ENCODE results near the gene TRIM3.

TRIM3 gene

DNA sequence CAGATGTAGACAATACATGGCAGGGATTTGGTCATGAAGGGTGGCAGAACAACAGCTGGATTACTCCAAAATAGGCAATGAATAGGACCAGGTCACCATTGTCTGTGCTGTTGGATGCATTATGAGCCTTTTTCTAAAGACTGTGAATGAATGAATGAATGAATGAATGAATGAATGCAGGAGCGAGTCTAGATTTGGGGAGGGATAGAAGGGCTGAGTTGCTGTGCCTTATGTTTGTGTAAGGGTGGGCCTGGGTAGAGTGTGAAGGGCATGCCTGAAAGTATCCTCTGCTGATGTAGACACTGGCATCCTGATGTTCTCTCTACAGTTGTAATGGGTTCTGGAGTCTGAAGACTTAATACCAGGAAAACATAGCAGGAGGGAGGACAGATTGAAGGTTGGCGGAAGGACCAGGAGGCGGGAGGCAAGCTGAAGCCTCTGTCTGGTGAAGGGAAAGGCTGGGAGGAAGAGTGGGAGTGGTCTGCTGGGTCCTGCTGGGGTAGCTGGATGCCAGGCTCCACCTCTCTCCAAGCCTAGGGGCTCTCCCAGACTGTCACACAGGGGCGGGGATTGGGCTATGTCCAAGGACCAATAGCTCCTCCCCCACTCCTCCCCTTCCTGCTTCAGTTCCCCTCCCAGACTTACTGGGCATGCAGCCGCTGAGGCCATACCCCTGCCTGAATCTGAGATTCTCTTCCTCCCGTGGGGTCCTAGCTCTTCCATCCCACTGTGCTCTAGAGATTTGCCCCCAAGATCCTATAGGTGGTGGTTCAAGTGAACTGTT lies 4.8 kb downstream of the TRIM3 start:
- FAIRE-seq (peak; percentile 62), DNase-seq (ENCODE audit: insufficient read length, low spot score) (peak; percentile 97)

DNA sequence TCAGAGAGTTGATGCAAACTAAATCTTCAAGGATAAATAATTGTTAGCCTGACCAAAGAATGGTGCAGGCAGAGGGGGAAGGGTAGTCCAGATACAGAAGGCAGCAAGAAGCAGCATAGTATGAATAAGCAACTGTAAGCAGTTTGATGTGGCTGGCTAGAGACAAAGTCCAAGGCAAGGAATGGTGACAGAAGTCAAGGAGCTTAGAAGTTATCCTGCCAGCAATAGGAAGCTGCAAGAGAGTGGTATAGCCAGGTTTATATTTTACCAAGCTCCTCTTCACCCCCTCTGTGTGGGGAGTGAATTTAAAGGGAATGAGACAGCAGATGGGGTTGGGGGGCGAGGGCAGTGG lies 14.7 kb downstream of the TRIM3 start:
- TF ChIP-seq POLR2A (IDR thresholded peaks at IDR 0.05; ENCODE audit: low read depth, low read length), result no peak
- no peak for FAIRE-seq
- DNase-seq (ENCODE audit: insufficient read length, low spot score), result no peak

More for the DNA sequence above, 4.8 kb downstream of the TRIM3 start:
- TF ChIP-seq POLR2A (IDR thresholded peaks at IDR 0.05; ENCODE audit: low read depth, low read length), result peak; percentile 30; the same call in 1 of the 2 replicates

DNA sequence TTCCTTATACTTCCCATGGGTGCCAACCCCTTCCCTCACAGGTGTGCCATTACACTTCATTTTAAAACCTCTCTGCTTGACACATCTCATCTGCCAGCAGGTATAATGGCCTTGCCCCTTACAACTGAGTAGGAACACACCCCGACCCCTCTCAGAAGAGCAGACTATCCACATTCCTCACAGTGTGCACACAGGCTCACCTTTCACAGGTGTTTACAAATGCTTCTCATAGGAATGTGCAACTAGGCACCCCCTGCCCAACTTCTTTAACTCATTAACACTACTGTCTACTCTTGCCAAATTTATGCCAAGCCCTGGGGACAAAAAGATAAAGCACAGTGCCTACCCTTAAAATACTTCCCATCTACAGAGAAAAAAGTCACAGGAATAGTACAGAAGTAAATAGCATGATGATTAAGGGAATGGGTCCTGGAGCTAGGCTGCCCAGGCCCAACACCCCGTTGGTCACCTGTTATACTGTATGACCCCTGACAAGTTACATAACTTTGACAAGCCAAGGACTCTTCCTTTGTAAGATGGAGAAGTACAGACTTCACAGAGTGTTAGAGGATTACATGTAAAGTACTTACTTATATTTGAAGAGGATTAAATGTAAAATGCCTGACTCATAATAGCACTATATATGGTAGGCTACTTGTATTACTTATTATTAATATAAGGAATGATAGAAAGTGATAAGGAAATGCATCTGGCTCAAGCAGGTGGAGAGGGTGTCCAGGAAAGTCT lies 15.2 kb downstream of the TRIM3 start:
- TF ChIP-seq POLR2A (IDR thresholded peaks at IDR 0.05; ENCODE audit: low read depth, low read length), result no peak
- no peak for DNase-seq (ENCODE audit: insufficient read length, low spot score)
- FAIRE-seq, result no peak

DNA sequence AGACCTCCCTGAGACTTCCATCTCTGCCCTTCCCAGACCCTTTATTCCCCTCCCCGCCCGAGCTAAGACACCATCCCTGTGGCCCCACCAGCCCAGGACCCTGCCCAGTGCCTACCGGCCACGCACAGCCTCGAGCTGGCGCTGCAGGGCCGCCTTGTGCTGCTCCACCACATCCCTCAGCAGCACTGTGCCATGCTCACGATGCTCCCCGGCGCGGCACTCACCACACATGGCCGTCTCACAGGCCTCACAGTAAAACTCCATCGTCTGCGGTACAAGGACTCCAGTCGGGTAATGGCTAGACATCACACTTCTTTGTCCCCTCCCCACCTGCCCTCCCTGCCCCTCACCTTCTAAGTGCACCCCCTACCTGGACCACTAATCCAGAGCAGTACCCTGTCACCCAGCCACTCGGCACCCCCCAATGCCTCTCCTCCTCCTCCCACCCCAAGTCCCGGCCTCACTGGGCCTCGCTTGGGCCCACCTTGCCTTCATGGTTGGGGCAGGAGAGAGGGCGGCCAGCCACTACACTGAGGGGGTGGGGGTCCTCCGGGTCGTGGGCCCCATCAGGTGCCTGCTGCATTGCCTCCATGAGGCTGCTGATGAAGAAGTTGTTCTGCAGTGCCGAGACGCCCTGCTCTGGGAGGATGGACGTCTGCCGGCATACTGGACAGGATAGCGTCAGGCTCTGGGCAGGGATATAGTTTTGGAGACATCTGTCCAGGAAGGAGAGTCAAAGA lies 16.0 kb downstream of the TRIM3 start:
- FAIRE-seq, result no peak
- TF ChIP-seq POLR2A (IDR thresholded peaks at IDR 0.05; ENCODE audit: low read depth, low read length), result no peak
- DNase-seq (ENCODE audit: insufficient read length, low spot score), result no peak

DNA sequence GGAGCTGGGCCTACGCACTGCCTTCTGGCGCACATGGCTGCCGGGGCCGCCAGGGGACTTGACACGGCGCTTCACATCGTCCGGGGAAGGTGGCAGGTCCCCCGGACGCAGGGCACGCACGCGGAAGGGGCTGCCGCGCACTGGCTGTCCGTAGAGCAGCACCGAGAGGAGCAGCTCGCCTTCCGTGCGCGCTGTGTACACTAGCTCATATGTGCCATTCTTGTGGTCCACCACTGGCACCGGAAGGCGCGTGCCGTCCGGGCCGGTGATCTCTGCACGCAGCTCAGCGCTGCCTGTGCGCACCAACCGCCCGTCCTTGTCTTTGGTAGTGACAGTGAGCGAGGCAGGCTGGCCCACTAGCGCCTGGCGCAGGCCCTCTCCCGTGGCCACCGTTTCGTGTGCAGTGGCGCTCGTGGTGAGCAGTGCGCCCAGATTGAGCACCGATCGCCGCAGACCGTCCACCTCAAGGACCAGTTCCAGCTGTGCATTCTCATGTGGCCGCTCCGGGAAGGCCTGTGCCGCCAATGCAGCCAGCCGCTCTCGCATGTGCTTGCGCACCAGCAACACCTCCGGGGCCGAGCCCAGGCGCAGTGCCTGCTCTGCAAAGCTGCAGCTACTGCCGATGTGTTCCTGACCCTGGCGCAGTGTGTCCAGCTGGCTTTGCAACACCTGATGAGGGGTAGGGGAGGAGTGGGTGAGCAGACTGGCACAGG lies 17.2 kb downstream of the TRIM3 start:
- FAIRE-seq (no peak), DNase-seq (ENCODE audit: insufficient read length, low spot score) (no peak)
- no peak for TF ChIP-seq POLR2A (IDR thresholded peaks at IDR 0.05; ENCODE audit: low read depth, low read length)

DNA sequence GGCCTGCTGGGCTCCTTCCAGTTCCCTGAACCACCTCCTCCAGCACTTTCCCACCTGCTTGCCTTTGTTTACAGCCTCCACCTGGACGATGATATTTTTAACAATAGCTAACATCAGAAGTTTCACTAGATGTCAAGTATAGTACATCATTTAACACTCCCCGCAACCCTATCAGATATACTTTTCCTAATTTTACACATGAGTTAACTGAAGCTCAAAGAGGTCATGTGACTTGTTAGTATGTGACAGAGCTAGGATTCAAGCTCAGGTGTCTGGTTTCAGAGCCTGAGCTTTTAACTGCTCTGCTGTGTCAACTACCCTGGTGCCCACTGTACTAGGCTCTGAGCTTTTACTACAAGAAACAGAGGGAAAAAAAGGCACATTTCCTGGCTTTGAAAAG lies 18.7 kb downstream of the TRIM3 start:
- DNase-seq (ENCODE audit: insufficient read length, low spot score), result no peak
- no peak for TF ChIP-seq POLR2A (IDR thresholded peaks at IDR 0.05; ENCODE audit: low read depth, low read length)

DNA sequence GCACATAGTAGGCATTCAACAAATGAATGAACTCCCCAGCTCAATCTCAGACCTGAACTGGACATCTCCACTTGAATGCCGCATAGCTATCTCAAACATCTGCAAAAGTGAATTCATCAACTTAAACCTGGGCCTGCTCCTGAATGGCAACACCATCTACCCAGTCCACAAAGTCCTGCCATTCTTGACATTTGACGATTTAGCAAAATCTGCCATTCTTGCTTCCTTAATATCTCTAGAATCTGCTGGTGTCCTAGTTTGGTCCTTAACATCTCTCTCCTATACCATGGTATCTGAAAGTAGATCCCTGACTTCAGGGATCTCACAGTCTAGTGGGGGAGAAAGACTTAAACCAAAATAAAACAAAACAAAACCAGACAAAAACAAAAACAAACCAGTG lies 20.6 kb downstream of the TRIM3 start:
- DNase-seq (ENCODE audit: insufficient read length, low spot score), result no peak
- FAIRE-seq, result no peak

More for the DNA sequence above, 18.7 kb downstream of the TRIM3 start:
- FAIRE-seq, result no peak

DNA sequence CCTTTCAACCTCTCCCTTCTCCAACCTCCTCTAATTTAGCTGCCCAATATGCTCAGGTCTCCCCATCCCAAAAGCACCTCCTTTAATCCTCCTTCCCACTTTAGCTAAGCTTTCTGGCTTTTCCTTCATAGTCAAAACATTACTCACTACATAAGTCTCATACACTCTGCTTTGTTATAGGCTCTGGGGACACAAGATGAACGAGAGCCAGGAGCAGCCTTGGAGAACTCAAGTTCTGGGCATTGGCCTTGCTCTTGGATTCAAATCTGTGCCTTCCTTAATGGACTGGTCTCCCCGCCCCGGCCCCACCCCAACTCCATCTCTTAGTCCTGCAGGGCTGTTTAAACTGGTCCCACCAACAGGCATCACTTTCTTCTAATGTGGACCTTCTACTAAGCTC lies 21.5 kb downstream of the TRIM3 start:
- DNase-seq (ENCODE audit: insufficient read length, low spot score), result no peak
- TF ChIP-seq POLR2A (IDR thresholded peaks at IDR 0.05; ENCODE audit: low read depth, low read length), result no peak
- FAIRE-seq, result no peak

More for the DNA sequence above, 20.6 kb downstream of the TRIM3 start:
- TF ChIP-seq POLR2A (IDR thresholded peaks at IDR 0.05; ENCODE audit: low read depth, low read length), result no peak

DNA sequence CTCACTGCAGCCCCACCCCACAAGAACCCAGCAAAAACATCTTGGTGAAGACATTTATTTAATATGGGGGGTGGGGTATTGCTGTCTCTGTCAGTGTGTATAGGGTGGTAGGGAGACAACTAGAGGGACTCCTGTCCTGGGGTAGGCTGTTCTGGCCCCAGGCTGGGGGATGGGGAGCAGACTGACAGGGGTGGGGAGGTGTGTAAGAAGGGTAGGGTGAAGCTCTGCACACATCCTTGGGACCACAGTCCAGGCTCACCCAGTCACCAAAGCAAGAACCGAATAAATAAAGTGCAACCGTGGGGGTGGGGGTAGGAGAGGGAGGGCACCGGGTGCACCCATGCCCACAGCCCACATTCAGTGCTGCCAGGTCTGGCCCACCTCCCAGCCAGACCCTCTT lies 25.2 kb downstream of the TRIM3 start:
- no peak for TF ChIP-seq POLR2A (IDR thresholded peaks at IDR 0.05; ENCODE audit: low read depth, low read length)
- no peak for FAIRE-seq
- no peak for DNase-seq (ENCODE audit: insufficient read length, low spot score)

DNA sequence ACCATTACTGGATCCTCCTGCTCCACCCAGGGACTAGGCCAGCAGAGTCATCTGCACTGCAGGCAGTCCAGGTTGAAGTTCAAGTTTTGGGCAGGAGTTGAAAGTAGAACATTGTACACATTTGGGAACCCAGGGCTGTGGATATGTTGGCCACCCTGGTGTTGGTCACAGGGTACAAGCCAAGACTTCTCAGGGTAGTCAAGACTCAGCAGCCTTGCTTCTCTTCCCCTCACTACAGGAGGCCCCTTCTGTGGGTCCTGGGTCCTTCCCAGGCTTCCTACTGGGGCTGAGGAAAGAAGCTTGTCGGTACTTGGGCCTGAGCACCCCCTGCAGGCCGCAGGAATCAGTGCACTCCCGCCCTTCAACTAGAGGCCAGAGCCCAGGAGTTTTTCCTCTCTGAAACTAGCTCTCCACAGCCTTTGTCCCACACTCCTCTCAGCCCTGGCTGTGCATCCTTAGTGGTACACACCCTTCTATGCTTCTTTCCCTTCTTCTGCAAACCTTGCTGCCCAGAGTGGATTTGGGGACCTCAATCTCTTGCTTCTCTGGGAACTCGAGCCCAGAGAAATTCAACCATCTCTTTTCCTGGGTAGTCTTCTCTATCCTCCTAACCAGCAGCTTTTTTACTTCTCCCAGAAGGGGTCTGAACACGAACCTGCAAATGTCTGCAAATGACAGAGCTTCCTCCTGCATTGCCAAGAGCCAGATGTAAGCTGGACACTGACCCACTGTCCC lies 30.3 kb downstream of the TRIM3 start:
- peak; percentile 79 for DNase-seq (ENCODE audit: insufficient read length, low spot score)
- no peak for TF ChIP-seq POLR2A (IDR thresholded peaks at IDR 0.05; ENCODE audit: low read depth, low read length)
- no peak for FAIRE-seq

DNA sequence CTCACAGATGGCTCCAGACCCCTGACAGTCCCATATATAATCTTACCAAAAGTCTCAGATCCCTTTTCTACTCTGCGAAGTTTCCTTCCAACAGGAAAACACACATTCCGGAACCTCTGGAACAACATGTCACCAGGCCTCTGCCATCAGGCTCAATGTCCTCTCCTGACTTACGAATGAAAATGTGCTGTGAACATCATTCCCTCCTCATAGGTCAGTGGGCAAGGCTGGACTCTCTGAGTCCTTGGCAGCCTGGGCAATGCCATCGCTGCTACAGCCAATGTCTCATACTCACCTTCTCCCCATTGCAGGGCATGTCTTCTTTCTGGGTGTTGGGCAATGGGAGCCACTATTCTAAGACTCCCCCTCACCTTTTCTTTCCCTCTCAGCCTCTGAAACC lies 31.3 kb downstream of the TRIM3 start:
- no peak for FAIRE-seq
- no peak for TF ChIP-seq POLR2A (IDR thresholded peaks at IDR 0.05; ENCODE audit: low read depth, low read length)
- DNase-seq (ENCODE audit: insufficient read length, low spot score), result no peak

DNA sequence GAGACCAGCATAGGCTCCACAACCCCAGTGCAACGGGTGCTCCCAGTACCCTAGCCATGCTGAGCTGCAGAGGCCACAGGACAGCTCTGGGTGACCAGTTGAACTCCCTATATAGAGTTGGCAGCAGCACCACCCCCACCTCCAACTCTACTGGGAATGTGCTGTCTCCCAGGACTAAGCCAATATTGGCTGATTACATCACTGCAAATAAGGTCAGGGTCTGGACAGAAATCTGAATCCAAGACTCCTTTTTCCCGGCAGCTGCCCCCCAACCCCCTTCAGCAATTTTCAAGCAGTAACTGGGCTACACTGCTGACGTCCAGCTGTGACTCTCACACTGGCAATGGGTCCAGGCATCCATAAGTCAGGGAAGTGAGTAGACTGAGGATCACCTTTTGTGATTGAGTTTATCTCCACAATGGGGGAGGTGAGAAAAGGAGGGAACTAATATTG lies 32.8 kb downstream of the TRIM3 start, which contains the start of gene HPX:
Gene HPX (minus strand): TSS at position 82 of the 453 bp plus-strand sequence. CDS start 24 bp downstream, at position 58.
- FAIRE-seq, result no peak
- no peak for DNase-seq (ENCODE audit: insufficient read length, low spot score)
- no peak for TF ChIP-seq POLR2A (IDR thresholded peaks at IDR 0.05; ENCODE audit: low read depth, low read length)
